ENCODE data around the gene NFYB. TPM values are rescaled to one million over a fixed set of nuclear protein-coding genes. Genes with fewer than 3 reads are reported as not detected.
A peak's percentile ranks its signal among the peaks of the same experiment; 100 is the strongest.

Gene NFYB
- total RNA-seq, 1 experiment from 2014 or later, result 36.0 TPM

- CTCF ChIA-PET, result interaction anchor here (1.5 kb wide), 1 partner anchor 39 kb away, joined by 4 read pairs; no protein-coding TSS in a partner anchor
- DNase-seq, result no peak
- H3K27ac Mint-ChIP-seq (ENCODE audit: unreplicated experiment), result no peak overlapping the region
These were observed 765 bp upstream of the NFYB start for GRCh38 chr12:104138797-104139152.

GRCh38 chr12:104137001-104137901 is 759 bp downstream of the NFYB start:
- no peak overlapping the region for H3K27ac Mint-ChIP-seq (ENCODE audit: unreplicated experiment)
- CTCF ChIA-PET, result interaction anchor here (0.6 to 1.7 kb wide), 4 partner anchors 16 to 172 kb away, joined by 3 to 5 read pairs (median 4); partner anchors contain the start of gene TDG
- H3K9me3 Mint-ChIP-seq (ENCODE audit: low read depth, unreplicated experiment), result no peaks in the 10 kb centered on the region
- peaks cover 11% of the 10 kb centered on the region for H3K27me3 Mint-ChIP-seq (ENCODE audit: unreplicated experiment)
- no TSS peak for BruUV-seq (replicated peaks)
- intact Hi-C loops (cut with micrococcal nuclease; ENCODE audit: unreplicated experiment), result no loop called here
- peaks cover 5% of the 10 kb centered on the region for H3K36me3 Mint-ChIP-seq (ENCODE audit: insufficient read depth, unreplicated experiment)
- TF ChIP-seq CTCF (IDR thresholded peaks at IDR 0.05; ENCODE audit: unreplicated experiment), result no peak
- H3K4me1 Mint-ChIP-seq (ENCODE audit: low read depth, unreplicated experiment), result no peaks in the 10 kb centered on the region
- DNase-seq, result peak; percentile 46
- H3K4me3 Mint-ChIP-seq (ENCODE audit: low read depth, unreplicated experiment), result peak overlapping the region; percentile 62

More at GRCh38 chr12:104138797-104139152, 765 bp upstream of the NFYB start:
- no peak for TF ChIP-seq CTCF (IDR thresholded peaks at IDR 0.05; ENCODE audit: unreplicated experiment)
- Mint-ChIP-seq H3K4me3 (ENCODE audit: low read depth, unreplicated experiment) (peak overlapping the region; percentile 62), H3K9me3 (ENCODE audit: low read depth, unreplicated experiment) (no peaks in the 10 kb centered on the region), H3K4me1 (ENCODE audit: low read depth, unreplicated experiment) (no peaks in the 10 kb centered on the region), H3K36me3 (ENCODE audit: insufficient read depth, unreplicated experiment) (peaks cover 5% of the 10 kb centered on the region), H3K27me3 (ENCODE audit: unreplicated experiment) (peaks cover 26% of the 10 kb centered on the region)
- BruUV-seq (replicated peaks), result no TSS peak
- intact Hi-C loops (cut with micrococcal nuclease; ENCODE audit: unreplicated experiment), result no loop called here

GRCh38 chr12:104136577-104136976 is 1.4 kb downstream of the NFYB start:
- TF ChIP-seq CTCF (IDR thresholded peaks at IDR 0.05; ENCODE audit: unreplicated experiment), result no peak
- Mint-ChIP-seq H3K36me3 (ENCODE audit: insufficient read depth, unreplicated experiment) (peaks cover 5% of the 10 kb centered on the region), H3K4me3 (ENCODE audit: low read depth, unreplicated experiment) (peak overlapping the region; percentile 62), H3K27ac (ENCODE audit: unreplicated experiment) (no peak overlapping the region), H3K4me1 (ENCODE audit: low read depth, unreplicated experiment) (no peaks in the 10 kb centered on the region), H3K27me3 (ENCODE audit: unreplicated experiment) (peaks cover 5% of the 10 kb centered on the region), H3K9me3 (ENCODE audit: low read depth, unreplicated experiment) (no peaks in the 10 kb centered on the region)
- TSS peak; percentile 64 for BruUV-seq (replicated peaks)
- no peak for DNase-seq
- intact Hi-C loops (cut with micrococcal nuclease; ENCODE audit: unreplicated experiment), result no loop called here
- CTCF ChIA-PET, result no interaction called here

- H3K4me3 Mint-ChIP-seq (ENCODE audit: low read depth, unreplicated experiment), result no peak overlapping the region
- no peaks in the 10 kb centered on the region for H3K9me3 Mint-ChIP-seq (ENCODE audit: low read depth, unreplicated experiment)
- H3K4me1 Mint-ChIP-seq (ENCODE audit: low read depth, unreplicated experiment), result no peaks in the 10 kb centered on the region
- intact Hi-C loops (cut with micrococcal nuclease; ENCODE audit: unreplicated experiment), result no loop called here
- TF ChIP-seq CTCF (IDR thresholded peaks at IDR 0.05; ENCODE audit: unreplicated experiment), result no peak
- CTCF ChIA-PET, result no interaction called here
- H3K27ac Mint-ChIP-seq (ENCODE audit: unreplicated experiment), result no peak overlapping the region
- H3K36me3 Mint-ChIP-seq (ENCODE audit: insufficient read depth, unreplicated experiment), result peaks cover 5% of the 10 kb centered on the region
- no TSS peak for BruUV-seq (replicated peaks)
- no peaks in the 10 kb centered on the region for H3K27me3 Mint-ChIP-seq (ENCODE audit: unreplicated experiment)
- DNase-seq, result no peak
These were observed 3.1 kb downstream of the NFYB start for GRCh38 chr12:104134882-104135281.

Measured in Calu3 (cell line).